ENCODE results near the gene KIAA2012. TPM values are rescaled to one million over a fixed set of nuclear protein-coding genes. Genes with fewer than 3 reads are reported as not detected.

The KIAA2012 gene
- total and polyA plus RNA-seq, 2 donors (not counting 1 experiment from before 2014, with no cell fraction given): not detected

GRCh38 chr2:202133200-202133908 lies 60.3 kb downstream of the KIAA2012 start:
- Mint-ChIP-seq H3K4me1 (no peaks in the 10 kb centered on the region), H3K27ac (no peak overlapping the region), H3K9me3 (ENCODE audit: insufficient read depth) (no peaks in the 10 kb centered on the region), H3K27me3 (no peaks in the 10 kb centered on the region), H3K4me3 (no peak overlapping the region)
- Histone ChIP-seq H3K4me3 (ENCODE audit: control extremely low read depth in 1 of 5, extremely low read depth in 1 of 5, insufficient read depth in 1 of 5, low read depth in 2 of 5, low read length in 4 of 5) (no peak overlapping the region), H2AFZ (ENCODE audit: insufficient read depth, low read depth, low read length, poor library complexity, severe bottlenecking) (no peak overlapping the region), H3K9me3 (ENCODE audit: control extremely low read depth in 1 of 3, control insufficient read depth in 2 of 3, insufficient read depth in 1 of 3, low read length in 2 of 3) (no peaks in the 10 kb centered on the region), H4K20me1 (ENCODE audit: control insufficient read depth, insufficient read depth, low read length, poor library complexity, severe bottlenecking) (no peaks in the 10 kb centered on the region), H3K9ac (ENCODE audit: low read length) (no peak overlapping the region), H3K79me2 (ENCODE audit: control insufficient read depth, insufficient read depth, low read length) (no peaks in the 10 kb centered on the region), H3K36me3 (replicated peaks in 1 of 2; ENCODE audit: control extremely low read depth in 1 of 2, control insufficient read depth in 1 of 2, extremely low read depth in 1 of 2, insufficient read depth in 2 of 2, low read length in 1 of 2) (no peaks in the 10 kb centered on the region), H3K27me3 (replicated peaks in 1 of 4; ENCODE audit: control extremely low read depth in 1 of 4, control insufficient read depth in 3 of 4, insufficient read depth in 4 of 4, low read length in 3 of 4) (no peaks in the 10 kb centered on the region), H3K27ac (ENCODE audit: low read length in 2 of 2) (no peak overlapping the region), H3K4me2 (replicated peaks; ENCODE audit: low read depth, low read length, poor library complexity, severe bottlenecking) (no peak overlapping the region), H3K4me1 (ENCODE audit: control insufficient read depth in 2 of 2, insufficient read depth in 2 of 2, low read length in 2 of 2) (no peaks in the 10 kb centered on the region)
- no peak for ATAC-seq (ENCODE audit: low read depth)
- intact Hi-C loops (cut with micrococcal nuclease): no loop called here
- 100% methylated on average over 3 of the region's 5 CpGs for WGBS (ENCODE audit: insufficient coverage)
- DNase-seq: no peak
- POLR2A ChIA-PET: no interaction called here
- CTCF ChIA-PET: no interaction called here
- TF ChIP-seq CTCF (IDR thresholded peaks at IDR 0.05) (no peak), EZH2 (IDR thresholded peaks at IDR 0.05; ENCODE audit: borderline replicate concordance, insufficient read depth, low read depth, low read length, poor library complexity, severe bottlenecking) (no peak)

- H3K79me2 ChIP-seq (ENCODE audit: control insufficient read depth, insufficient read depth, low read length): no peaks in the 10 kb centered on the region
- intact Hi-C loops (cut with micrococcal nuclease): no loop called here
- Mint-ChIP-seq H3K9me3 (ENCODE audit: insufficient read depth) (no peaks in the 10 kb centered on the region), H3K27ac (no peak overlapping the region), H3K27me3 (no peaks in the 10 kb centered on the region), H3K4me3 (no peak overlapping the region), H3K4me1 (no peaks in the 10 kb centered on the region)
- H2AFZ ChIP-seq (ENCODE audit: insufficient read depth, low read depth, low read length, poor library complexity, severe bottlenecking): no peak overlapping the region
- H3K27me3 ChIP-seq (replicated peaks in 1 of 4; ENCODE audit: control extremely low read depth in 1 of 4, control insufficient read depth in 3 of 4, insufficient read depth in 4 of 4, low read length in 3 of 4): no peaks in the 10 kb centered on the region
- DNase-seq (no peak), ATAC-seq (ENCODE audit: low read depth) (no peak)
- no peaks in the 10 kb centered on the region for H3K9me3 ChIP-seq (ENCODE audit: control extremely low read depth in 1 of 3, control insufficient read depth in 2 of 3, insufficient read depth in 1 of 3, low read length in 2 of 3)
- POLR2A ChIA-PET: no interaction called here
- no peak overlapping the region for H3K4me2 ChIP-seq (replicated peaks; ENCODE audit: low read depth, low read length, poor library complexity, severe bottlenecking)
- H3K9ac ChIP-seq (ENCODE audit: low read length): no peak overlapping the region
- no peaks in the 10 kb centered on the region for H3K36me3 ChIP-seq (replicated peaks in 1 of 2; ENCODE audit: control extremely low read depth in 1 of 2, control insufficient read depth in 1 of 2, extremely low read depth in 1 of 2, insufficient read depth in 2 of 2, low read length in 1 of 2)
- CTCF ChIA-PET: no interaction called here
- H4K20me1 ChIP-seq (ENCODE audit: control insufficient read depth, insufficient read depth, low read length, poor library complexity, severe bottlenecking): no peaks in the 10 kb centered on the region
- no peak for TF ChIP-seq CTCF (IDR thresholded peaks at IDR 0.05)
- no peak for TF ChIP-seq EZH2 (IDR thresholded peaks at IDR 0.05; ENCODE audit: borderline replicate concordance, insufficient read depth, low read depth, low read length, poor library complexity, severe bottlenecking)
- H3K27ac ChIP-seq (ENCODE audit: low read length in 2 of 2): no peak overlapping the region
- H3K4me3 ChIP-seq (ENCODE audit: control extremely low read depth in 1 of 5, extremely low read depth in 1 of 5, insufficient read depth in 1 of 5, low read depth in 2 of 5, low read length in 4 of 5): no peak overlapping the region
- no peaks in the 10 kb centered on the region for H3K4me1 ChIP-seq (ENCODE audit: control insufficient read depth in 2 of 2, insufficient read depth in 2 of 2, low read length in 2 of 2)
These were observed 60.8 kb downstream of the KIAA2012 start for GRCh38 chr2:202133909-202134265.

All from B cell (primary cell).